Measurements from ENCODE around the gene FBXO36. TPM values are rescaled to one million over a fixed set of nuclear protein-coding genes. Genes with fewer than 3 reads are reported as not detected.
"Not testable (repeated sequence)": the region's sequence is repeated elsewhere in the genome, so short reads cannot be mapped to it uniquely, and the experiment has no call there.

The FBXO36 gene
- total RNA-seq, 1 experiment from 2014 or later, result 2.6 TPM

GRCh38 chr2:229920011-229920641 lies 2.2 kb upstream of the FBXO36 start:
- Histone ChIP-seq H2AFZ (ENCODE audit: low read length) (no peak overlapping the region), H3K27me3 (ENCODE audit: low read length) (no peaks in the 10 kb centered on the region), H3K27ac (ENCODE audit: low read length) (peak overlapping the region; percentile 89), H3K9me3 (ENCODE audit: low read length) (no peaks in the 10 kb centered on the region), H3K4me3 (ENCODE audit: low read length) (peak overlapping the region; percentile 86), H3K9ac (ENCODE audit: low read length) (peak overlapping the region; percentile 93), H3K9me2 (replicated peaks; ENCODE audit: insufficient read depth, low read length) (no peaks in the 10 kb centered on the region), H3K4me2 (ENCODE audit: low read depth, low read length, poor library complexity, severe bottlenecking) (peak overlapping the region; percentile 97), H3K36me3 (ENCODE audit: insufficient read depth, low read length) (peaks cover 14% of the 10 kb centered on the region), H4K20me1 (ENCODE audit: insufficient read depth, low read depth, low read length) (peaks cover 7% of the 10 kb centered on the region; the same call in 1 of the 2 replicates), H3K79me2 (ENCODE audit: low read length) (peaks cover 71% of the 10 kb centered on the region), H3K4me1 (ENCODE audit: low read length) (peaks cover 24% of the 10 kb centered on the region)
- no peak for DNase-seq

DNA sequence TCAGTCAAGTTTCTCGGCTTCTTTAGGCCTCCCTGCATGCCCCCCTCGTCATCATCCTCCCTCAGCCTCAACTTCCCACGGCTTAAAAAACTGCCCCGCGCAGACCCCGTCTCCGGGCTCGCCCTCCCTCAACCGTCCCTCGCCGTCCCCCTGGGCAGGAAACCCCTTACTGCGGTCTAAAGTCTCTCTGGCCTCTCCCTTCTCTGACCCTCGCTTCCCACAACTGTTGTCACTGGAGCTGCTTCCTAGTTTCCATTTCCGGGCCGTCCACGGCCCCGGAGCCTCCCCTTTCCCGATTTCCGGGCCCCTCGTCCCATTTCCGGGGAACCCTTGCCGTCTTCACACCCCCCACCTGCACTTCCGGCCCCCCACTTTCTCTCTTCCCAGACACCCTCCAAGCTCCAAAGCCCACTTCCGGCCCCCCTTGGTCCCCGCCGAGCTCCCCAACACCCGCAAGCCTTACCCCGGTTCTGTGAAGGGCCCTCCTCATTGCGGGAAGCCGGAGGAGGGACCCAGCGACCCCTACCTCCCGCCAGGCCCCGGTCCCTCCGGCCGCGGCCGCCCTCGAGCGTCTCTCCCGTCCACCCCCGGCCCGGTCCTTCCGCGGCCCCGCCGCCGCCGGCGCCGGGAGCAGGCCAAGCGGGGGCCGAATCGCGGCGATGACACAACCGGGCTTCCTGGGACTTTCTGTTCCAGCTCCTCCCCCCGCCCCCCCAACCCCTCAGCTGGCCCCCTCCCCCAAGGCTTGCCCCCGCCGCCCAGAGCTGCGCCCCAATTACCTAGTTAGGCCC lies 1.0 kb upstream of the FBXO36 start:
- peaks cover 59% of the 10 kb centered on the region for H3K79me2 ChIP-seq (ENCODE audit: low read length)
- 0 out of 2 replicates have a peak overlapping the region, but pooled peaks have one; percentile 56 for H2AFZ ChIP-seq (ENCODE audit: low read length)
- H3K4me2 ChIP-seq (ENCODE audit: low read depth, low read length, poor library complexity, severe bottlenecking), result peak overlapping the region; percentile 97
- peaks cover 19% of the 10 kb centered on the region for H3K4me1 ChIP-seq (ENCODE audit: low read length)
- no peaks in the 10 kb centered on the region for H3K9me3 ChIP-seq (ENCODE audit: low read length)
- peaks cover 7% of the 10 kb centered on the region; the same call in 1 of the 2 replicates for H4K20me1 ChIP-seq (ENCODE audit: insufficient read depth, low read depth, low read length)
- peaks cover 14% of the 10 kb centered on the region for H3K36me3 ChIP-seq (ENCODE audit: insufficient read depth, low read length)
- H3K9ac ChIP-seq (ENCODE audit: low read length), result peak overlapping the region; percentile 93
- H3K9me2 ChIP-seq (replicated peaks; ENCODE audit: insufficient read depth, low read length), result no peaks in the 10 kb centered on the region
- no peaks in the 10 kb centered on the region for H3K27me3 ChIP-seq (ENCODE audit: low read length)
- H3K27ac ChIP-seq (ENCODE audit: low read length), result peak overlapping the region; percentile 89
- DNase-seq, result peak; percentile 92
- peak overlapping the region; percentile 86 for H3K4me3 ChIP-seq (ENCODE audit: low read length)

- H3K27me3 ChIP-seq (ENCODE audit: low read length), result no peaks in the 10 kb centered on the region
- peak within 1 kb of the TSS; percentile 97 for H3K4me2 ChIP-seq (ENCODE audit: low read depth, low read length, poor library complexity, severe bottlenecking)
- peaks cover 19% of the 10 kb centered on the region for H3K4me1 ChIP-seq (ENCODE audit: low read length)
- peaks cover 14% of the 10 kb centered on the region for H3K36me3 ChIP-seq (ENCODE audit: insufficient read depth, low read length)
- peak within 1 kb of the TSS; percentile 97 for H2AFZ ChIP-seq (ENCODE audit: low read length)
- H3K27ac ChIP-seq (ENCODE audit: low read length), result peak within 1 kb of the TSS; percentile 89
- H3K9ac ChIP-seq (ENCODE audit: low read length), result peak within 1 kb of the TSS; percentile 93
- peak within 1 kb of the TSS; percentile 86 for H3K4me3 ChIP-seq (ENCODE audit: low read length)
- H4K20me1 ChIP-seq (ENCODE audit: insufficient read depth, low read depth, low read length), result peaks cover 7% of the 10 kb centered on the region; the same call in 1 of the 2 replicates
- peak; percentile 97 for DNase-seq
- H3K79me2 ChIP-seq (ENCODE audit: low read length), result peaks cover 52% of the 10 kb centered on the region
- no peaks in the 10 kb centered on the region for H3K9me3 ChIP-seq (ENCODE audit: low read length)
- no peaks in the 10 kb centered on the region for H3K9me2 ChIP-seq (replicated peaks; ENCODE audit: insufficient read depth, low read length)
Observed at GRCh38 chr2:229921892-229922448, 333 bp upstream of the FBXO36 start, which contains the start of gene TRIP12. Gene TRIP12 (minus strand): TSS chr2:229922009. CDS start chr2:229880079, 41,930 bp downstream.

GRCh38 chr2:229924541-229924940 lies 2.2 kb downstream of the FBXO36 start:
- H3K9ac ChIP-seq (ENCODE audit: low read length); H3K27ac ChIP-seq (ENCODE audit: low read length); H3K4me3 ChIP-seq (ENCODE audit: low read length); H3K4me2 ChIP-seq (ENCODE audit: low read depth, low read length, poor library complexity, severe bottlenecking); H3K27me3 ChIP-seq (ENCODE audit: low read length); DNase-seq; H4K20me1 ChIP-seq (ENCODE audit: insufficient read depth, low read depth, low read length); H3K36me3 ChIP-seq (ENCODE audit: insufficient read depth, low read length); H3K9me3 ChIP-seq (ENCODE audit: low read length); H3K9me2 ChIP-seq (replicated peaks; ENCODE audit: insufficient read depth, low read length); H2AFZ ChIP-seq (ENCODE audit: low read length): not testable (repeated sequence)
- peaks cover 19% of the 10 kb centered on the region for H3K4me1 ChIP-seq (ENCODE audit: low read length)
- peaks cover 28% of the 10 kb centered on the region for H3K79me2 ChIP-seq (ENCODE audit: low read length)

- Histone ChIP-seq H3K4me1 (ENCODE audit: low read length) (peaks cover 12% of the 10 kb centered on the region), H3K27me3 (ENCODE audit: low read length) (no peaks in the 10 kb centered on the region), H3K4me3 (ENCODE audit: low read length) (no peak overlapping the region), H3K9me2 (replicated peaks; ENCODE audit: insufficient read depth, low read length) (no peaks in the 10 kb centered on the region), H2AFZ (ENCODE audit: low read length) (no peak overlapping the region), H3K36me3 (ENCODE audit: insufficient read depth, low read length) (no peaks in the 10 kb centered on the region), H4K20me1 (ENCODE audit: insufficient read depth, low read depth, low read length) (no peaks in the 10 kb centered on the region; the same call in 1 of the 2 replicates), H3K9ac (ENCODE audit: low read length) (no peak overlapping the region), H3K9me3 (ENCODE audit: low read length) (no peaks in the 10 kb centered on the region), H3K79me2 (ENCODE audit: low read length) (peaks cover 22% of the 10 kb centered on the region), H3K4me2 (ENCODE audit: low read depth, low read length, poor library complexity, severe bottlenecking) (no peak overlapping the region), H3K27ac (ENCODE audit: low read length) (no peak overlapping the region)
- no peak for DNase-seq
Observed at GRCh38 chr2:229925201-229925600, 2.9 kb downstream of the FBXO36 start.

DNA sequence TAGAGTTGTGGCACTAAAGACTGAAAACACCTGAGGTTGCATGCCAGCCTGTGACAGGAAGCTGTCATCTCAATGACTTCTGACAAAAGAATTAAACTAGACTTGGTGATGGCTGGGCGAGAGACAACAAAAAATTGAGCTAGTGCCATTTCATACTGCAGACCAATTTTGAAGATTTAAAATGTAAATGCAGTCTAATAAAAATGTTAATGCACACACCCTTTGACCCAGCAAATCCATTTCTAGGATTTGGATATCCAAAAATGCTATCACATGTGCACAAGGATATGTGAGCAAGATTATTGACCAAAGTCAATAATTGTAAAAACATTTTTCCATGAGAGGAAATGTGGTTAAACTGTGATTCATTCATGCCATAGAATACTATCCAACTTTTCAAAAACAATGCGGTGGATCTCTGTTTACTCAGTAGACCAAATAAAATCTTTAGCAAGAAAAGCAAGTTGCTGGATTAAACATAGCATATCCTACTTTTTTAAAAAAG lies 5.6 kb downstream of the FBXO36 start:
- DNase-seq, result no peak
- Histone ChIP-seq H3K4me3 (ENCODE audit: low read length) (no peak overlapping the region), H3K9ac (ENCODE audit: low read length) (no peak overlapping the region), H3K27me3 (ENCODE audit: low read length) (no peaks in the 10 kb centered on the region), H3K9me3 (ENCODE audit: low read length) (no peaks in the 10 kb centered on the region), H3K27ac (ENCODE audit: low read length) (no peak overlapping the region), H3K36me3 (ENCODE audit: insufficient read depth, low read length) (no peaks in the 10 kb centered on the region), H3K4me2 (ENCODE audit: low read depth, low read length, poor library complexity, severe bottlenecking) (no peak overlapping the region), H4K20me1 (ENCODE audit: insufficient read depth, low read depth, low read length) (no peaks in the 10 kb centered on the region), H3K9me2 (replicated peaks; ENCODE audit: insufficient read depth, low read length) (no peaks in the 10 kb centered on the region), H3K4me1 (ENCODE audit: low read length) (peaks cover 8% of the 10 kb centered on the region), H3K79me2 (ENCODE audit: low read length) (peaks cover 9% of the 10 kb centered on the region), H2AFZ (ENCODE audit: low read length) (no peak overlapping the region)

- H3K9me2 ChIP-seq (replicated peaks; ENCODE audit: insufficient read depth, low read length), result no peaks in the 10 kb centered on the region
- H3K79me2 ChIP-seq (ENCODE audit: low read length), result no peaks in the 10 kb centered on the region
- DNase-seq, result no peak
- H3K9ac ChIP-seq (ENCODE audit: low read length), result no peak overlapping the region
- no peak overlapping the region for H3K4me2 ChIP-seq (ENCODE audit: low read depth, low read length, poor library complexity, severe bottlenecking)
- H3K27me3 ChIP-seq (ENCODE audit: low read length), result no peaks in the 10 kb centered on the region
- H2AFZ ChIP-seq (ENCODE audit: low read length), result no peak overlapping the region
- H3K9me3 ChIP-seq (ENCODE audit: low read length), result no peaks in the 10 kb centered on the region
- H4K20me1 ChIP-seq (ENCODE audit: insufficient read depth, low read depth, low read length), result no peaks in the 10 kb centered on the region
- no peak overlapping the region for H3K27ac ChIP-seq (ENCODE audit: low read length)
- H3K36me3 ChIP-seq (ENCODE audit: insufficient read depth, low read length), result no peaks in the 10 kb centered on the region
- peaks cover 3% of the 10 kb centered on the region for H3K4me1 ChIP-seq (ENCODE audit: low read length)
- no peak overlapping the region for H3K4me3 ChIP-seq (ENCODE audit: low read length)
Observed at GRCh38 chr2:229930656-229931055, 8.4 kb downstream of the FBXO36 start.

- DNase-seq, result no peak
- H3K4me3 ChIP-seq (ENCODE audit: low read length), result no peak overlapping the region
- H3K27ac ChIP-seq (ENCODE audit: low read length), result no peak overlapping the region
- H3K9ac ChIP-seq (ENCODE audit: low read length), result no peak overlapping the region
- H2AFZ ChIP-seq (ENCODE audit: low read length), result no peak overlapping the region
- H4K20me1 ChIP-seq (ENCODE audit: insufficient read depth, low read depth, low read length), result no peaks in the 10 kb centered on the region
- H3K9me2 ChIP-seq (replicated peaks; ENCODE audit: insufficient read depth, low read length), result no peaks in the 10 kb centered on the region
- H3K9me3 ChIP-seq (ENCODE audit: low read length), result no peaks in the 10 kb centered on the region
- H3K79me2 ChIP-seq (ENCODE audit: low read length), result no peaks in the 10 kb centered on the region
- H3K4me1 ChIP-seq (ENCODE audit: low read length), result peaks cover 3% of the 10 kb centered on the region
- H3K4me2 ChIP-seq (ENCODE audit: low read depth, low read length, poor library complexity, severe bottlenecking), result no peak overlapping the region
- H3K27me3 ChIP-seq (ENCODE audit: low read length), result no peaks in the 10 kb centered on the region
- H3K36me3 ChIP-seq (ENCODE audit: insufficient read depth, low read length), result no peaks in the 10 kb centered on the region
Observed at GRCh38 chr2:229931241-229931640, 8.9 kb downstream of the FBXO36 start.

Data from Karpas-422 (cell line).